K562 (cell line): Measurements from ENCODE around the gene AP4S1. TPM values are rescaled to one million over a fixed set of nuclear protein-coding genes. Genes with fewer than 3 reads are reported as not detected.

Source experiments
- ARNT ChIP-seq, 2 experiments: fragments of 450-650 bp; IDR thresholded peaks; 2 replicates each; pipeline ENCODE4 v1.6.1; 2016; ENCODE audit warnings: mild to moderate bottlenecking in 1 of 2
- BCOR ChIP-seq: fragments of 450-650 bp; IDR thresholded peaks from 2 replicates; pipeline ENCODE4 v1.6.1; 2016
- FOXK2 ChIP-seq, 2 experiments: fragments of 450-650 bp; IDR thresholded peaks in 1 of 2; conservative IDR thresholded peaks in 1 of 2; 2 replicates each; pipeline ENCODE4 v1.6.1; 2016; ENCODE audit warnings: low read depth in 2 of 2, mild to moderate bottlenecking in 1 of 2
- GABPA ChIP-seq: fragments of 200-800 bp; sonication (Bioruptor generic); conservative IDR thresholded peaks from 2 replicates; pipeline ENCODE4 v1.6.1; 2016; ENCODE audit warnings: low read depth, missing genetic modification characterization, missing compliant biosample characterization
- HLTF ChIP-seq: fragments of 450-650 bp; IDR thresholded peaks from 2 replicates; pipeline ENCODE4 v1.6.1; 2016
- MIER1 ChIP-seq: fragments of 450-650 bp; IDR thresholded peaks from 2 replicates; pipeline ENCODE4 v1.6.1; 2016; ENCODE audit warnings: antibody characterized with exemption, mild to moderate bottlenecking, low read depth
- MXI1 ChIP-seq: IDR thresholded peaks from 2 replicates; pipeline ENCODE4 v1.6.1; 2011; ENCODE audit warnings: low read depth, mild to moderate bottlenecking, improper control_type of control experiment, low read length
- RNF2 ChIP-seq: sonication (generic); IDR thresholded peaks from 2 replicates; pipeline ENCODE4 v1.6.1; 2016
- TARDBP ChIP-seq: fragments of 450-650 bp; IDR thresholded peaks from 2 replicates; pipeline ENCODE4 v1.6.1; 2016
- TCF7 ChIP-seq: sonication (generic); IDR thresholded peaks from 2 replicates; pipeline ENCODE4 v1.6.1; 2016; ENCODE audit warnings: antibody characterized with exemption, borderline replicate concordance
- TEAD1 ChIP-seq, 2 experiments: fragments of 450-650 bp in 1 of 2; sonication (generic) in 1 of 2; formaldehyde crosslinking; IDR thresholded peaks; 2 replicates each; pipeline versions ENCODE4 v1.4.0 to v1.8.0; 2020 to 2022; ENCODE audit warnings: mild to moderate bottlenecking in 2 of 2, missing genetic modification reagents in 1 of 2
- ZNF224 ChIP-seq: sonication (generic); formaldehyde crosslinking; IDR thresholded peaks from 2 replicates; pipeline ENCODE4 v1.8.0; 2022; ENCODE audit warnings: mild to moderate bottlenecking, missing genetic modification reagents
- ZNF586 ChIP-seq: fragments of 450-650 bp; formaldehyde crosslinking; conservative IDR thresholded peaks from 2 replicates; pipeline ENCODE4 v1.4.0; 2020; ENCODE audit warnings: mild to moderate bottlenecking, moderate library complexity
- ZNF764 ChIP-seq: fragments of 250-450 bp; sonication (Bioruptor Pico); IDR thresholded peaks from 2 replicates; pipeline ENCODE4 v1.4.0; 2020; ENCODE audit warnings: low read depth, mild to moderate bottlenecking, moderate library complexity
- polyA plus RNA-seq, 8 experiments: library from polyadenylated mRNA; depleted of rRNA in 4 of 8; stranded (reverse) in 5 of 8; unstranded in 3 of 8; fragments of >200 nt; fragmentation: Nextera tagmentation in 2 of 8; fragmentation: Illumina TruSeq in 1 of 8; extraction: Ambion mirVana in 2 of 8; extraction: Trizol in 1 of 8; gene quantifications; 2 replicates each; pipeline versions ENCODE4 v1.2.1 to v1.2.3, GENCODE V29; 2011 to 2014; ENCODE audit warnings: inconsistent platforms in 1 of 8, missing spikeins in 1 of 8
- total RNA-seq, 7 experiments: library from RNA; depleted of rRNA in 6 of 7; stranded (reverse); fragments of >200 nt in 6 of 7; fragmentation: Illumina TruSeq in 2 of 7; extraction: Trizol in 2 of 7; gene quantifications; 2 replicates each; pipeline versions ENCODE4 v1.2.1 to v1.2.3, GENCODE V29; 2011 to 2021; ENCODE audit warnings: low replicate concordance in 1 of 7
- TF ChIP-seq, protein P1 (sequence below): fragments of 200-400 bp; formaldehyde crosslinking; IDR thresholded peaks from 2 replicates; pipeline ENCODE4 v1.6.1; 2017; ENCODE audit warnings: mild to moderate bottlenecking, low read depth, low read length, moderate library complexity
- TF ChIP-seq, protein P2 (sequence below): fragments of 450-650 bp; IDR thresholded peaks from 2 replicates; pipeline ENCODE4 v1.6.1; 2016; ENCODE audit warnings: antibody characterized with exemption
- TF ChIP-seq, protein P3 (sequence below): sonication (generic); formaldehyde crosslinking; IDR thresholded peaks from 2 replicates; pipeline ENCODE4 v1.8.0; 2023; ENCODE audit warnings: missing genetic modification reagents, mild to moderate bottlenecking, borderline replicate concordance
- TF ChIP-seq, protein P4 (sequence below): fragments of 250-450 bp; sonication (Bioruptor Pico); IDR thresholded peaks from 2 replicates; pipeline ENCODE4 v1.8.0; 2021; ENCODE audit warnings: mild to moderate bottlenecking, moderate library complexity

Gene AP4S1
- total and polyA plus RNA-seq, 9 of the 15 experiments (the other 6 are each of a cell fraction or from before 2014, with no cell fraction given), result 3.7 to 7.8 (median 5.9) TPM

DNA sequence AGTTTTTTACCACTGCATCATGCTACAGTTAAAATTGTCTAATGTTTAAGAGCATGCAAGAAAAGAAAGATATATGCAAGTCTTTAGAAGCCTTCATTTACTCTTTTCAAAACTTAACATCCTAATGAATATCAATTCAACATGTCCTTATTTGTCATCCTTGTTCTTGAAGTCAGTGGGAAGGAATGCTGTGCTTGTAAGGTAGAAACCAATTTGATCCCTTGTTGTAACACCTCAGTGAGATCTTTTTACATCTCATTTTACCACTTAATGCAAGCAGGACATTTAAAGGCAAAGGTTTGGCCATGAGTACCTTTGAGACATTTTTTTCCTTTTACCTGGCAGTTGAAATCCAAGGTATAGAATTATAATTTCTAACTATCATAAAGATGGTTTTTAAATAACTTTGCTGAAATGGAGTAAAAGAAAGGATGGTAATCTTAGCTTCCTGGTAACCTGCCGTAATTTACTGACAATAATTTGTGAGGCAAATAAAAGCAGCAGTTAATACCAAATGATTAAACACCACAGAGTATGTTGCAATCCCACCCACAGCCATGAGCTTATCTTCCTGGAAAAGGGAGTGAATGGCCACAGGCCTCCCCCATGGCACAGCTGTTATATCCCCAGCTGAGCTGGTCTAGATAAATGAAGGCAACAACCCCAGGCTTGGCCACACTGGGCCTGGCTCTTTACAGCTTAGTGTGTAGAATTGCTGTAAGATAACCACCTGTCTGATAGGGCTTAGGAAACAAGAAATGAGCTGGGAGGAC lies 33.9 kb downstream of the AP4S1 start (continued):
- TF ChIP-seq, protein P1, sequence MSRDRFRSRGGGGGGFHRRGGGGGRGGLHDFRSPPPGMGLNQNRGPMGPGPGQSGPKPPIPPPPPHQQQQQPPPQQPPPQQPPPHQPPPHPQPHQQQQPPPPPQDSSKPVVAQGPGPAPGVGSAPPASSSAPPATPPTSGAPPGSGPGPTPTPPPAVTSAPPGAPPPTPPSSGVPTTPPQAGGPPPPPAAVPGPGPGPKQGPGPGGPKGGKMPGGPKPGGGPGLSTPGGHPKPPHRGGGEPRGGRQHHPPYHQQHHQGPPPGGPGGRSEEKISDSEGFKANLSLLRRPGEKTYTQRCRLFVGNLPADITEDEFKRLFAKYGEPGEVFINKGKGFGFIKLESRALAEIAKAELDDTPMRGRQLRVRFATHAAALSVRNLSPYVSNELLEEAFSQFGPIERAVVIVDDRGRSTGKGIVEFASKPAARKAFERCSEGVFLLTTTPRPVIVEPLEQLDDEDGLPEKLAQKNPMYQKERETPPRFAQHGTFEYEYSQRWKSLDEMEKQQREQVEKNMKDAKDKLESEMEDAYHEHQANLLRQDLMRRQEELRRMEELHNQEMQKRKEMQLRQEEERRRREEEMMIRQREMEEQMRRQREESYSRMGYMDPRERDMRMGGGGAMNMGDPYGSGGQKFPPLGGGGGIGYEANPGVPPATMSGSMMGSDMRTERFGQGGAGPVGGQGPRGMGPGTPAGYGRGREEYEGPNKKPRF, result no peak
- TF ChIP-seq MXI1 (peak; percentile 77; the same call in 1 of the 2 replicates), BCOR (peak; percentile 75), RNF2 (peak; percentile 97), MIER1 (no peak), GABPA (tag) (0 out of 2 replicates have a peak, but pooled peaks have one; percentile 25), HLTF (peak; percentile 73; the same call in 1 of the 2 replicates), TCF7 (peak; percentile 69; the same call in 1 of the 2 replicates), ARNT (IDR thresholded peaks at IDR 0.05) (peak; percentile 96 to 99), ZNF224 (no peak), FOXK2 (conservative IDR thresholded peaks at IDR 0.05 in 1 of 2, IDR thresholded peaks at IDR 0.05 in 1 of 2; ENCODE audit: low read depth in 2 of 2) (peak; percentile 76), TEAD1 (CRISPR knock-in tag; IDR thresholded peaks at IDR 0.05) (peak; percentile 90 to 92), ZNF764 (CRISPR knock-in tag) (no peak), ZNF586 (no peak; the same call in 1 of the 2 replicates), TARDBP (peak; percentile 95; the same call in 1 of the 2 replicates)
- TF ChIP-seq, protein P2, sequence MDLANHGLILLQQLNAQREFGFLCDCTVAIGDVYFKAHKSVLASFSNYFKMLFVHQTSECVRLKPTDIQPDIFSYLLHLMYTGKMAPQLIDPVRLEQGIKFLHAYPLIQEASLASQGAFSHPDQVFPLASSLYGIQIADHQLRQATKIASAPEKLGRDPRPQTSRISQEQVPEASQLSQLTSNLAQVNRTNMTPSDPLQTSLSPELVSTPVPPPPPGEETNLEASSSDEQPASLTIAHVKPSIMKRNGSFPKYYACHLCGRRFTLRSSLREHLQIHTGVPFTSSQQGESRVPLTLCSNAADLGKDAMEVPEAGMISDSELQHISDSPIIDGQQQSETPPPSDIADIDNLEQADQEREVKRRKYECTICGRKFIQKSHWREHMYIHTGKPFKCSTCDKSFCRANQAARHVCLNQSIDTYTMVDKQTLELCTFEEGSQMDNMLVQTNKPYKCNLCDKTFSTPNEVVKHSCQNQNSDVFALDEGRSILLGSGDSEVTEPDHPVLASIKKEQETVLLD, result peak; percentile 42; the same call in 1 of the 2 replicates
- TF ChIP-seq, protein P3, sequence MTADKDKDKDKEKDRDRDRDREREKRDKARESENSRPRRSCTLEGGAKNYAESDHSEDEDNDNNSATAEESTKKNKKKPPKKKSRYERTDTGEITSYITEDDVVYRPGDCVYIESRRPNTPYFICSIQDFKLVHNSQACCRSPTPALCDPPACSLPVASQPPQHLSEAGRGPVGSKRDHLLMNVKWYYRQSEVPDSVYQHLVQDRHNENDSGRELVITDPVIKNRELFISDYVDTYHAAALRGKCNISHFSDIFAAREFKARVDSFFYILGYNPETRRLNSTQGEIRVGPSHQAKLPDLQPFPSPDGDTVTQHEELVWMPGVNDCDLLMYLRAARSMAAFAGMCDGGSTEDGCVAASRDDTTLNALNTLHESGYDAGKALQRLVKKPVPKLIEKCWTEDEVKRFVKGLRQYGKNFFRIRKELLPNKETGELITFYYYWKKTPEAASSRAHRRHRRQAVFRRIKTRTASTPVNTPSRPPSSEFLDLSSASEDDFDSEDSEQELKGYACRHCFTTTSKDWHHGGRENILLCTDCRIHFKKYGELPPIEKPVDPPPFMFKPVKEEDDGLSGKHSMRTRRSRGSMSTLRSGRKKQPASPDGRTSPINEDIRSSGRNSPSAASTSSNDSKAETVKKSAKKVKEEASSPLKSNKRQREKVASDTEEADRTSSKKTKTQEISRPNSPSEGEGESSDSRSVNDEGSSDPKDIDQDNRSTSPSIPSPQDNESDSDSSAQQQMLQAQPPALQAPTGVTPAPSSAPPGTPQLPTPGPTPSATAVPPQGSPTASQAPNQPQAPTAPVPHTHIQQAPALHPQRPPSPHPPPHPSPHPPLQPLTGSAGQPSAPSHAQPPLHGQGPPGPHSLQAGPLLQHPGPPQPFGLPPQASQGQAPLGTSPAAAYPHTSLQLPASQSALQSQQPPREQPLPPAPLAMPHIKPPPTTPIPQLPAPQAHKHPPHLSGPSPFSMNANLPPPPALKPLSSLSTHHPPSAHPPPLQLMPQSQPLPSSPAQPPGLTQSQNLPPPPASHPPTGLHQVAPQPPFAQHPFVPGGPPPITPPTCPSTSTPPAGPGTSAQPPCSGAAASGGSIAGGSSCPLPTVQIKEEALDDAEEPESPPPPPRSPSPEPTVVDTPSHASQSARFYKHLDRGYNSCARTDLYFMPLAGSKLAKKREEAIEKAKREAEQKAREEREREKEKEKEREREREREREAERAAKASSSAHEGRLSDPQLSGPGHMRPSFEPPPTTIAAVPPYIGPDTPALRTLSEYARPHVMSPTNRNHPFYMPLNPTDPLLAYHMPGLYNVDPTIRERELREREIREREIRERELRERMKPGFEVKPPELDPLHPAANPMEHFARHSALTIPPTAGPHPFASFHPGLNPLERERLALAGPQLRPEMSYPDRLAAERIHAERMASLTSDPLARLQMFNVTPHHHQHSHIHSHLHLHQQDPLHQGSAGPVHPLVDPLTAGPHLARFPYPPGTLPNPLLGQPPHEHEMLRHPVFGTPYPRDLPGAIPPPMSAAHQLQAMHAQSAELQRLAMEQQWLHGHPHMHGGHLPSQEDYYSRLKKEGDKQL, result no peak
- TF ChIP-seq, protein P4, sequence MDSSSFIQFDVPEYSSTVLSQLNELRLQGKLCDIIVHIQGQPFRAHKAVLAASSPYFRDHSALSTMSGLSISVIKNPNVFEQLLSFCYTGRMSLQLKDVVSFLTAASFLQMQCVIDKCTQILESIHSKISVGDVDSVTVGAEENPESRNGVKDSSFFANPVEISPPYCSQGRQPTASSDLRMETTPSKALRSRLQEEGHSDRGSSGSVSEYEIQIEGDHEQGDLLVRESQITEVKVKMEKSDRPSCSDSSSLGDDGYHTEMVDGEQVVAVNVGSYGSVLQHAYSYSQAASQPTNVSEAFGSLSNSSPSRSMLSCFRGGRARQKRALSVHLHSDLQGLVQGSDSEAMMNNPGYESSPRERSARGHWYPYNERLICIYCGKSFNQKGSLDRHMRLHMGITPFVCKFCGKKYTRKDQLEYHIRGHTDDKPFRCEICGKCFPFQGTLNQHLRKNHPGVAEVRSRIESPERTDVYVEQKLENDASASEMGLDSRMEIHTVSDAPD (CRISPR knock-in tag), result peak; percentile 89
